Nephron progenitor cell (in vitro differentiated cells): ENCODE results near the gene RIPPLY2.

ENCODE experiments used
- DNase-seq: peaks from one replicate; pipeline ENCODE4 v3.0.0; 2021
- H3K27ac Mint-ChIP-seq: 2 replicates; pipeline ENCODE4 v1.8.0; 2021; ENCODE audit warnings: mild to moderate bottlenecking, moderate library complexity, mixed read lengths
- H3K27me3 Mint-ChIP-seq: 2 replicates; pipeline ENCODE4 v1.8.0; 2021; ENCODE audit warnings: mild to moderate bottlenecking, low read depth, mixed read lengths; ENCODE audit not compliant: poor library complexity
- H3K36me3 Mint-ChIP-seq: 2 replicates; pipeline ENCODE4 v1.8.0; 2021; ENCODE audit warnings: low read depth, mixed read lengths
- H3K4me1 Mint-ChIP-seq: 2 replicates; pipeline ENCODE4 v1.8.0; 2021; ENCODE audit warnings: mixed read lengths
- H3K4me3 Mint-ChIP-seq: 2 replicates; pipeline ENCODE4 v1.8.0; 2021; ENCODE audit warnings: mild to moderate bottlenecking, moderate library complexity, mixed read lengths
- H3K9me3 Mint-ChIP-seq: 2 replicates; pipeline ENCODE4 v1.8.0; 2021; ENCODE audit warnings: mild to moderate bottlenecking, moderate library complexity, mixed read lengths
- TF ChIP-seq, protein P1 (sequence below): fragments of 200-600 bp; sonication (generic); IDR thresholded peaks from 2 replicates; pipeline ENCODE4 v1.5.0; 2021; ENCODE audit warnings: antibody characterized with exemption

Gene RIPPLY2

DNA sequence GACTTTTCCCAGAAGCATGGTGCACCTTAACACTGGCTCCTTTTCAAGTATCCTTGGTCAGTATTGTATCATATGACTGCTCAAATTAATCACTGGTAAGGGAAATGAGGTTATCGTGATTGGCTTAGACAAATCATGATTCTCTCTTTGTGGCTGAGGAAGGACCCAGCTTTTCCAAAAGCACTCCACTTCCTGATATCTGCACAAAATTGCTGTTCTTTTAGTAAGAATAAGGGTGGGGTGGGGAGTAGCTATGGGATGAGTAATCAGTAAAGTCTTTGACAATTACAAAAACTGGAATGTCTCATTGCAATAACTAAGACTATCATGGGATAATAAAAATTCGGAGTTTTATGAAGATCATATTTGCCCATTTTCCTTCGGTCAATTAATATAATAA is 9.0 kb upstream of the RIPPLY2 start:
- no peak for DNase-seq
- TF ChIP-seq, protein P1, sequence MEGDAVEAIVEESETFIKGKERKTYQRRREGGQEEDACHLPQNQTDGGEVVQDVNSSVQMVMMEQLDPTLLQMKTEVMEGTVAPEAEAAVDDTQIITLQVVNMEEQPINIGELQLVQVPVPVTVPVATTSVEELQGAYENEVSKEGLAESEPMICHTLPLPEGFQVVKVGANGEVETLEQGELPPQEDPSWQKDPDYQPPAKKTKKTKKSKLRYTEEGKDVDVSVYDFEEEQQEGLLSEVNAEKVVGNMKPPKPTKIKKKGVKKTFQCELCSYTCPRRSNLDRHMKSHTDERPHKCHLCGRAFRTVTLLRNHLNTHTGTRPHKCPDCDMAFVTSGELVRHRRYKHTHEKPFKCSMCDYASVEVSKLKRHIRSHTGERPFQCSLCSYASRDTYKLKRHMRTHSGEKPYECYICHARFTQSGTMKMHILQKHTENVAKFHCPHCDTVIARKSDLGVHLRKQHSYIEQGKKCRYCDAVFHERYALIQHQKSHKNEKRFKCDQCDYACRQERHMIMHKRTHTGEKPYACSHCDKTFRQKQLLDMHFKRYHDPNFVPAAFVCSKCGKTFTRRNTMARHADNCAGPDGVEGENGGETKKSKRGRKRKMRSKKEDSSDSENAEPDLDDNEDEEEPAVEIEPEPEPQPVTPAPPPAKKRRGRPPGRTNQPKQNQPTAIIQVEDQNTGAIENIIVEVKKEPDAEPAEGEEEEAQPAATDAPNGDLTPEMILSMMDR: no peak
- Mint-ChIP-seq H3K4me3 (no peak overlapping the region), H3K9me3 (peaks cover 10% of the 10 kb centered on the region), H3K36me3 (no peaks in the 10 kb centered on the region), H3K27me3 (peaks cover 9% of the 10 kb centered on the region), H3K27ac (no peak overlapping the region), H3K4me1 (no peaks in the 10 kb centered on the region)

DNA sequence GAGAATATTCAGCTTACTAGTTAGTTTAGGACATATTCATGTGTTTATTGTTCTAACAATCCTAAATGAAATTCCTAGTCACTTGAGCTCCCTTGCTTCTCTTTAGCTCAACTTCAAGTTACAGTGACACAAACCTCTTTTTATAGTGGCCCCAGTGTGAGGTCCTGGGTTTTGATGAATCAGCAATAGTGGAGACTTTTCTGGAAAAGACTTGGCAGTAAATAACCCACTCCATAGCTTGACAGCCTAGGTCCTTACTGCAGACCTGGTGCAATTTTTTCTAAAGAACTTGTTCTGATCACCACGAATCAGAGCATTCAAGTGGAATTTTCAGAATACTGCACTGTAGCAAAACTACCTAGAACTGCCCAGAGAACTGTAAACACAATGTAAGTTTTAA is 6.9 kb upstream of the RIPPLY2 start:
- Mint-ChIP-seq H3K36me3 (no peaks in the 10 kb centered on the region), H3K27ac (no peak overlapping the region), H3K4me1 (no peaks in the 10 kb centered on the region), H3K27me3 (peaks cover 27% of the 10 kb centered on the region), H3K9me3 (peaks cover 3% of the 10 kb centered on the region), H3K4me3 (no peak overlapping the region)
- no peak for DNase-seq
- TF ChIP-seq, protein P1: no peak

DNA sequence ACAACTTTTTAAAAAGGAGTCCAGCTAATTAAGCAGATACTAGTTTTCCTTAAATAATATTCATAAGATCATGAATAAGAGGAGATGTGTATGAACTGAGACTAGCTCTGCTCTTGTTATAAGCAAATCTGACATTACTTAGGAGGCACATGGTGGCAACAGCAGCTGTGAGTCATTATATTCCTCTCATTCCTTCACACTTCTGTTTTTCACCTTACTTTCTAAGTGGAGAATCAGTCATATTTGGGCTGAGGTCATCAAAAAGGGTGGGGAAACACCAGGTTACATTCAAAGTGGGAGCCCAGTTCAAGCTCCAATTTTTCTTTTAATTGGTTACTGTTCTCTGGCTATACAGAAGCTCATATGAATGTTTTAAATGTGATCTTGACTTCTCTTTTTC is 6.0 kb upstream of the RIPPLY2 start:
- Mint-ChIP-seq H3K9me3 (no peaks in the 10 kb centered on the region), H3K4me3 (no peak overlapping the region), H3K36me3 (no peaks in the 10 kb centered on the region), H3K27ac (no peak overlapping the region), H3K27me3 (peaks cover 36% of the 10 kb centered on the region), H3K4me1 (no peaks in the 10 kb centered on the region)
- TF ChIP-seq, protein P1: no peak
- DNase-seq: no peak

DNA sequence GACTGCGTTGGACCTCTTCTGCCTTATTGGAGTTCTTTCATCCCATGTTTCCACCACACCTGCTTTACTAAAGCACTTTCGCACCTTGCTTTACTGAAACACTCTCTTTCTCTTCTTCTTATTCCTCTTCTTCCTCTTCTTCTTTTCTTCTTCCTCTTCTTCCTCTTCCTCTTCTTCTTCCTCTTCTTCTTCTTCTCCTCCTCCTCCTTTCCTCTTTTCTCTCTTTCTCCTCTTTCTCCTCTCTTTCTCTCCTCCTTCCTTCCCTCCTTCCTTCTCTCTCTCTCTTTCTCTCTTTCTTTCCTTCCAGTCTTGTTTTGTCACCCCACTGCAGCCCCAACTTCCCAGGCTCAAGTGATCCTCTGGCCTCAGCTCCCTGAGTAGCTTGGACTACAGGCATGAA is 4.0 kb upstream of the RIPPLY2 start:
- Mint-ChIP-seq H3K27me3 (peaks cover 55% of the 10 kb centered on the region), H3K27ac (no peak overlapping the region), H3K36me3 (no peaks in the 10 kb centered on the region), H3K9me3 (no peaks in the 10 kb centered on the region), H3K4me1 (peaks cover 17% of the 10 kb centered on the region), H3K4me3 (no peak overlapping the region)
- no peak for DNase-seq
- TF ChIP-seq, protein P1: no peak

DNA sequence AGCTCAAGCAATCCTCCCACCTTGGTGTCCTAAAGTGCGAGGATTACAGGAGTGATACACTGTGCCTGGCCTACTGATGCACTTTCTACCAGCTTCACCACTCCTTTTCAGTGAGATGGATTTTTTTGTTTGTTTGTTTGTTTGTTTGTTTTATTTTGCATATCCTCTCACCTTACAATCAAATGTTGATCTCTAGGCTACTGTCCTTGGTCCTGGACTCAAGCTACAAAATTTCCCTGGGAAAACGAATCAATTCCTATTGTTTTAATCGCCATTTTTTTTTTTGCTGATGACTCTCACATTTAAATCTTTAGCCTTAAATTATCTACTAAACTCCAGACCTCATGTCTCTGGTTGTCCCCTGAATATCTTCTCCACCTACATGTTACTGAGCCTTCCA is 3.5 kb upstream of the RIPPLY2 start:
- H3K36me3 Mint-ChIP-seq: no peaks in the 10 kb centered on the region
- peaks cover 60% of the 10 kb centered on the region for H3K27me3 Mint-ChIP-seq
- no peak overlapping the region for H3K4me3 Mint-ChIP-seq
- TF ChIP-seq, protein P1: no peak
- no peaks in the 10 kb centered on the region for H3K9me3 Mint-ChIP-seq
- no peak overlapping the region for H3K27ac Mint-ChIP-seq
- DNase-seq: no peak
- H3K4me1 Mint-ChIP-seq: peaks cover 19% of the 10 kb centered on the region

DNA sequence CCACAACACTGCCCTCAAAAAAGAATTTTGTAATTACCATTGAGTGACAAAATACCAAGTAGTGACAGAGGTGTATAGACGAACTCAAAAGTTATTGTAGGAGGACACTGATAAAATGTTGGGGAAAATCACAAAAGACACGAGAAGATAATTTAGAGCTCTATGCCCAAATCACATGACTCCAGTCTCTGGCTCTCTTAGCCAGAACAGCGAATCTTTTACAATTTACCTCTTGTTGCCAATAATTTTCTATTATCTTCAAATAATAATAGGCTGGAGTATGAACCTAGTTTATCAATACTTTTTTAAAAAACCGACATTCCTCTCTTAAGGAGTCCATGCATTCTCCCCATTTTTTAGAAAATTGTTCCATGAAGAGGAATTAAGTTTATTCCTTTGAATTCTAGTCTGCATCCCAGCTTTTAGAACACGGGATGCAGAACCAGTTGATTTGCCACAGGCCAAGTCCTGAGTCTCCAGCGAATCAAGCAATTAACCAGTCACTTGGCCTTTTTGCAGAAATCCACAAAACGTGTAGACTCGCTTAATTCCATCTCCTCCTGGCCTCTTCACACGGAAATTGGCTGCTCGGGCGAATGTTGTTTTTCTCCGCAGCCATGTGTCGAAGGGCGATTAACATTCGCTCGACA is 507 bp upstream of the RIPPLY2 start:
- H3K27me3 Mint-ChIP-seq: peaks cover 87% of the 10 kb centered on the region
- peaks cover 19% of the 10 kb centered on the region for H3K4me1 Mint-ChIP-seq
- DNase-seq: no peak
- TF ChIP-seq, protein P1: no peak
- H3K4me3 Mint-ChIP-seq: peak overlapping the region; percentile 86
- H3K9me3 Mint-ChIP-seq: no peaks in the 10 kb centered on the region
- H3K27ac Mint-ChIP-seq: no peak overlapping the region
- H3K36me3 Mint-ChIP-seq: no peaks in the 10 kb centered on the region
